Thyroid gland (tissue), 4 donors: ENCODE results near the gene UGDH. TPM values are rescaled to one million over a fixed set of nuclear protein-coding genes. Genes with fewer than 3 reads are reported as not detected.

Source experiments
- DNase-seq, 2 donors: peaks; one replicate each; pipeline ENCODE4 v3.0.0-alpha.2; 2019
- H3K27ac ChIP-seq, 3 donors: fragments of 200-600 bp; sonication (generic); 1 replicate in 2 of 3; 2 replicates in 1 of 3; pipeline ENCODE4 v1.5.1; 2016 to 2019; ENCODE audit warnings: mild to moderate bottlenecking in 1 of 3, moderate library complexity in 1 of 3
- H3K27me3 ChIP-seq: fragments of 200-600 bp; sonication (generic); one replicate; pipeline ENCODE4 v1.5.1; 2019
- H3K36me3 ChIP-seq, 2 donors: fragments of 200-600 bp; sonication (generic); one replicate each; pipeline ENCODE4 v1.5.1; 2016 to 2019
- H3K4me1 ChIP-seq, 2 donors: fragments of 200-600 bp; sonication (generic); one replicate each; pipeline ENCODE4 v1.5.1; 2017 to 2019
- H3K4me3 ChIP-seq, 3 donors: fragments of 200-600 bp; sonication (generic); replicated peaks in 1 of 3; 1 replicate in 2 of 3; 2 replicates in 1 of 3; pipeline ENCODE4 v1.5.1; 2016; ENCODE audit warnings: mild to moderate bottlenecking in 1 of 3
- H3K9me3 ChIP-seq: fragments of 200-600 bp; sonication (generic); one replicate; pipeline ENCODE4 v1.5.1; 2017
- CTCF ChIP-seq, 6 experiments: fragments of 200-600 bp in 3 of 6; fragments of 450-650 bp in 3 of 6; sonication (generic) in 3 of 6; IDR thresholded peaks; one replicate each; pipeline ENCODE4 v1.5.1; 2016 to 2019; ENCODE audit warnings: antibody characterized with exemption in 6 of 6, mild to moderate bottlenecking in 2 of 6, inconsistent platforms in 1 of 6, moderate library complexity in 1 of 6
- POLR2A ChIP-seq, 2 donors: fragments of 450-650 bp; IDR thresholded peaks; one replicate each; pipeline ENCODE4 v1.6.1; 2017; ENCODE audit warnings: antibody characterized with exemption in 2 of 2, mild to moderate bottlenecking in 2 of 2, moderate library complexity in 1 of 2
- WGBS, 2 donors: methylation state at CpG; one replicate each; pipeline ENCODE4 v1.1.5; 2017; 5-methylcytosine and 5-hydroxymethylcytosine counted together
- intact Hi-C: fragments of 100-400 bp; cut with DNase I; formaldehyde crosslinking; loops from one replicate; pipeline ENCODE4 v1.15.1; 2023
- total RNA-seq, 4 donors: library from RNA; depleted of rRNA; stranded (reverse); fragments of >200 nt; gene quantifications; one replicate each; pipeline ENCODE4 v1.2.3, GENCODE V29; 2016

The UGDH gene
- total RNA-seq, 4 donors from 2014 or later = 40.1 to 58.7 (median 48.1) TPM

DNA sequence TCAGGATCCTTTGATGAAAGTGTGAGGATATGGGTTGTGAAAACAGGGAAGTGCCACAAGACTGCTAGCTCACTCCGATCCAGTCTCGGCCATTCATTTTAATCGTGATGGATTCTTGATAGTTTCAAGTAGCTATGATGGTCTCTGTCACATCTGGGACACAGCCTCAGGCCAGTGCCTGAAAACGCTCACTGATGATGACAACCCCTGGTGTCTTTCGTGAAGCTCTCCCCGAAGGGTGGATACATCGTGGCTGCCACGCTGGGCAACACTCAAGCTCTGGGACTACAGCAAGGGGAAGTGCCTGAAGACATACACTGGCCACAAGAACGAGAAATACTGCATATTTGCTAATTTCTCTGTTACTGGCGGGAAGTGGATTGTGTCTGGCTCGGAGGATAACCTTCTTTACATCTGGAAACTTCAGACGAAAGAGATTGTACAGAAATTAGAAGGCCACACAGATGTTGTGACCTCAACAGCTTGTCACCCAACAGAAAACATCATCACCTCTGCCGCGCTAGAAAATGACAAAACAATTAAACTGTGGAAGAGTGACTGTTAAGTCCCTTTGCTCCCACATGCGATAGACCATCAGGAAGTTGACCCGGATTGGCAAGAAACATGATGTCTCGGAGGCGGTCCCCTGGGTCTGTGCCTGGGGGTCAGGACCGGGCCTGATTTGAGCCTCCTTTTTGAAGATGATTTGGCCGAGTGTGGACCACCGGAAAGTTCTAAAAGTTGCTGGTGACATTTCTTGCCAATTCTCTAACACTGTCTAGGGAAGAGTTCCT, 46.1 kb downstream of the UGDH start:
- WGBS, 2 donors = 83 to 89% methylated on average over 21 of the region's 21 CpGs
- intact Hi-C loops = no loop called here

DNA sequence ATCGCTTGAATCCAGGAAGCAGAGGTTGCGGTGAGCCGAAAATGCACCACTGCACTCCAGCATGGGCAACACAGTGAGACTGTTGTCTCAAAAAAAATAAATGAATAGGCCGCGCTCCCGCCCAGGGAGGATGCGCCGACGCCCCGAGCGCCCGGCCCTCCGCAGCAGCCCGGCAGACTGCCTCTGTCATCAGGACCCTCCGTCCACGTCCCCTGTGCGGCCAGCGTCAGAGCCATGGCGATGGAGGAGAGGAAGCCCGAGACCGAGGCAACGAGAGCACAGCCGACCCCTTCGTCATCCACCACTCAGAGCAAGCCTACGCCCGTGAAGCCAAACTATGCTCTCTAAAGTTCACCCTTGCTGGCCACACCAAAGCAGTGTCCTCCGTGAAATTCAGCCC, 47.0 kb downstream of the UGDH start:
- intact Hi-C loops = no loop called here
- WGBS, 2 donors = 93 to 96% methylated on average over 12 to 27 of the region's 27 CpGs
- no peaks in the 10 kb centered on the region for H3K27me3 ChIP-seq

More for the DNA sequence above, 46.1 kb downstream of the UGDH start:
- no peaks in the 10 kb centered on the region for H3K9me3 ChIP-seq
- no peaks in the 10 kb centered on the region for H3K4me1 ChIP-seq
- H3K4me3 ChIP-seq = no peak overlapping the region
- H3K27ac ChIP-seq = no peak overlapping the region
- TF ChIP-seq CTCF (IDR thresholded peaks at IDR 0.05) = no peak
- TF ChIP-seq POLR2A (IDR thresholded peaks at IDR 0.05) = no peak
- H3K27me3 ChIP-seq = no peaks in the 10 kb centered on the region
- no peaks in the 10 kb centered on the region for H3K36me3 ChIP-seq
- DNase-seq = no peak

DNA sequence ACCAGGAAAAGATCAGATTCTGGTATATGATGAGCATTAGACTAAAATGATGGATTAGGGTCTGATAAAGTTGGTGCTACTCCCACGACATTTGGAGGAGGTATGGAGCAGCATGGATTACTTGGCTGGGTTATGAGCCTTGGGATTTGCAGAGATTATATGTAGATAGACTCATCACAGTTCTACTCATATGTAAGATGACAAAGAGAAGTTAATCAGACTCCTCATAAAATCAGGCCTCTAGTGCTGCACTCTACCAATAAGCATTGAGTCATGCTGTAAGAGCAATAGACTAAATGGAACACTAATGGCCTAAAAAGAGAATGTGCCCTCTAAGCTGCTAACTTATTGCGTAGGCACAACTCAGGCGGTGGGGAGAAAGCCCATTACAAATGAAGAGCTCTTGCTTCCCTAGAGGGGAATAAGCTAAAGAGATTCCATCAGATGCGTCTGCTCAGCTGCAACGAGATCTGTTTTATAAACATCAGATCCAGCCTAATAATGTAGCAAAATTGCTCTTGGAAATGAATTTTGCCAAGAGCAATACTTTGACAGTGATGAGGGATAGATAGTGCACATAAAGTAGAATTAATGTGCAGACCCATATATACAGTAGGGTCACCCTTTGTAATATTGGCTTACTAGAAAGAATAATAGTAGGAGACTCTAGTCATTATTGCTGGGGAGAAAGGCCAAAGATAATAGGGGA, 50.9 kb downstream of the UGDH start:
- WGBS, 2 donors = 89 to 91% methylated on average over 5 of the region's 5 CpGs
- intact Hi-C loops = no loop called here

More for the DNA sequence above, 47.0 kb downstream of the UGDH start:
- no peak for DNase-seq
- Histone ChIP-seq H3K4me3 (no peak overlapping the region), H3K4me1 (no peaks in the 10 kb centered on the region), H3K36me3 (no peaks in the 10 kb centered on the region), H3K27ac (no peak overlapping the region), H3K9me3 (no peaks in the 10 kb centered on the region)
- no peak for TF ChIP-seq POLR2A (IDR thresholded peaks at IDR 0.05)
- no peak for TF ChIP-seq CTCF (IDR thresholded peaks at IDR 0.05)

GRCh38 chr4:39472396-39472795, 54.8 kb downstream of the UGDH start:
- H3K27me3 ChIP-seq = no peaks in the 10 kb centered on the region
- no peaks in the 10 kb centered on the region for H3K4me1 ChIP-seq
- 95 to 98% methylated on average over 3 of the region's 3 CpGs for WGBS, 2 donors
- no peak for TF ChIP-seq CTCF (IDR thresholded peaks at IDR 0.05)
- TF ChIP-seq POLR2A (IDR thresholded peaks at IDR 0.05) = no peak
- no peaks in the 10 kb centered on the region for H3K9me3 ChIP-seq
- no peaks in the 10 kb centered on the region for H3K36me3 ChIP-seq
- no peak overlapping the region for H3K4me3 ChIP-seq
- no peak overlapping the region for H3K27ac ChIP-seq
- no peak for DNase-seq
- intact Hi-C loops = no loop called here

More for the DNA sequence above, 50.9 kb downstream of the UGDH start:
- no peak for TF ChIP-seq POLR2A (IDR thresholded peaks at IDR 0.05)
- no peak for TF ChIP-seq CTCF (IDR thresholded peaks at IDR 0.05)
- H3K4me1 ChIP-seq = no peaks in the 10 kb centered on the region
- H3K36me3 ChIP-seq = no peaks in the 10 kb centered on the region
- no peaks in the 10 kb centered on the region for H3K9me3 ChIP-seq
- H3K27ac ChIP-seq = no peak overlapping the region
- H3K27me3 ChIP-seq = no peaks in the 10 kb centered on the region
- no peak overlapping the region for H3K4me3 ChIP-seq
- DNase-seq = no peak

- no peaks in the 10 kb centered on the region for H3K9me3 ChIP-seq
- H3K4me3 ChIP-seq = no peak overlapping the region
- 88 to 95% methylated on average over 1 of the region's 1 CpG for WGBS, 2 donors
- TF ChIP-seq CTCF (IDR thresholded peaks at IDR 0.05) = no peak
- no peak for TF ChIP-seq POLR2A (IDR thresholded peaks at IDR 0.05)
- H3K27ac ChIP-seq = no peak overlapping the region
- intact Hi-C loops = no loop called here
- H3K27me3 ChIP-seq = no peaks in the 10 kb centered on the region
- no peaks in the 10 kb centered on the region for H3K4me1 ChIP-seq
- no peaks in the 10 kb centered on the region for H3K36me3 ChIP-seq
- no peak for DNase-seq
Observed at GRCh38 chr4:39470402-39470801, 56.8 kb downstream of the UGDH start.
